H9 (cell line): ENCODE results near the gene GNA12. TPM values are rescaled to one million over a fixed set of nuclear protein-coding genes. Genes with fewer than 3 reads are reported as not detected.

Source experiments
- DNase-seq: peaks from one replicate; pipeline ENCODE4 v3.0.0-alpha.2; 2017
- H2AFZ ChIP-seq: one replicate; pipeline ENCODE4 v1.6.1; 2013; ENCODE audit warnings: mild to moderate bottlenecking, low read length, control low read depth, moderate library complexity
- H2AK5ac ChIP-seq: 2 replicates; pipeline ENCODE4 v1.6.1; 2013; ENCODE audit warnings: low read length, control low read depth, mixed read lengths; ENCODE audit not compliant: insufficient read length
- H2BK120ac ChIP-seq: one replicate; pipeline ENCODE4 v1.6.1; 2013; ENCODE audit warnings: low read depth, mild to moderate bottlenecking, low read length, control low read depth, inconsistent platforms; ENCODE audit not compliant: poor library complexity, severe bottlenecking
- H2BK12ac ChIP-seq: 2 replicates; pipeline ENCODE4 v1.6.1; 2013; ENCODE audit warnings: low read length, control low read depth, mixed read lengths, low read depth; ENCODE audit not compliant: insufficient read length
- H2BK15ac ChIP-seq: 2 replicates; pipeline ENCODE4 v1.6.1; 2013; ENCODE audit warnings: low read depth, low read length, control low read depth
- H2BK20ac ChIP-seq: one replicate; pipeline ENCODE4 v1.6.1; 2013; ENCODE audit warnings: low read depth, mild to moderate bottlenecking, low read length, control low read depth, inconsistent platforms; ENCODE audit not compliant: poor library complexity, severe bottlenecking
- H2BK5ac ChIP-seq: 2 replicates; pipeline ENCODE4 v1.6.1; 2013; ENCODE audit warnings: low read length, control low read depth, mixed read lengths; ENCODE audit not compliant: insufficient read length
- H3K14ac ChIP-seq: 2 replicates; pipeline ENCODE4 v1.6.1; 2013; ENCODE audit warnings: low read length, control low read depth; ENCODE audit not compliant: insufficient read depth
- H3K18ac ChIP-seq: 2 replicates; pipeline ENCODE4 v1.6.1; 2013; ENCODE audit warnings: low read depth, mild to moderate bottlenecking, mixed read lengths, low read length, control low read depth; ENCODE audit not compliant: insufficient read length
- H3K23ac ChIP-seq: 2 replicates; pipeline ENCODE4 v1.6.1; 2013; ENCODE audit warnings: low read length, control low read depth, mixed read lengths, low read depth; ENCODE audit not compliant: insufficient read length
- H3K23me2 ChIP-seq: 2 replicates; pipeline ENCODE4 v1.6.1; 2013; ENCODE audit warnings: low read depth, mild to moderate bottlenecking, mixed read lengths, low read length, control low read depth; ENCODE audit not compliant: insufficient read length, poor library complexity, severe bottlenecking
- H3K27ac ChIP-seq: 2 replicates; pipeline ENCODE4 v1.5.1; 2013; ENCODE audit warnings: low read length, control low read depth, mixed read lengths, low read depth; ENCODE audit not compliant: insufficient read length
- H3K27me3 ChIP-seq: 2 replicates; pipeline ENCODE4 v1.6.1; 2013; ENCODE audit warnings: low read length, control low read depth, inconsistent platforms; ENCODE audit not compliant: insufficient read depth
- H3K4ac ChIP-seq: 2 replicates; pipeline ENCODE4 v1.6.1; 2013; ENCODE audit warnings: low read depth, mild to moderate bottlenecking, control low read depth, inconsistent platforms, low read length, moderate library complexity
- H3K4me1 ChIP-seq: 2 replicates; pipeline ENCODE4 v1.6.1; 2013; ENCODE audit warnings: low read length, control low read depth, inconsistent platforms; ENCODE audit not compliant: insufficient read depth
- H3K4me2 ChIP-seq: 2 replicates; pipeline ENCODE4 v1.6.1; 2013; ENCODE audit warnings: low read length, control low read depth, mixed read lengths; ENCODE audit not compliant: insufficient read length, insufficient read depth
- H3K56ac ChIP-seq: 2 replicates; pipeline ENCODE4 v1.6.1; 2013; ENCODE audit warnings: low read depth, mild to moderate bottlenecking, mixed read lengths, low read length, control low read depth; ENCODE audit not compliant: insufficient read length
- H3K79me1 ChIP-seq: 2 replicates; pipeline ENCODE4 v1.6.1; 2013; ENCODE audit warnings: low read depth, mild to moderate bottlenecking, moderate library complexity, low read length, control low read depth, inconsistent platforms; ENCODE audit not compliant: insufficient read depth, poor library complexity, severe bottlenecking
- H3K79me2 ChIP-seq: 2 replicates; pipeline ENCODE4 v1.6.1; 2013; ENCODE audit warnings: low read length, control low read depth, inconsistent platforms; ENCODE audit not compliant: insufficient read depth
- H3K9ac ChIP-seq: 2 replicates; pipeline ENCODE4 v1.6.1; 2013; ENCODE audit warnings: low read length, control low read depth, mixed read lengths; ENCODE audit not compliant: insufficient read length; ENCODE audit errors: extremely low read depth
- H3K9me3 ChIP-seq: one replicate; pipeline ENCODE4 v1.6.1; 2013; ENCODE audit warnings: low read depth, low read length, inconsistent platforms; ENCODE audit not compliant: control insufficient read depth
- H3T11ph ChIP-seq: one replicate; pipeline ENCODE4 v1.6.1; 2013; ENCODE audit warnings: mild to moderate bottlenecking, low read length, control low read depth, inconsistent platforms
- H4K20me1 ChIP-seq: one replicate; pipeline ENCODE4 v1.6.1; 2013; ENCODE audit not compliant: control insufficient read depth, insufficient read length, insufficient read depth
- H4K5ac ChIP-seq: 2 replicates; pipeline ENCODE4 v1.6.1; 2013; ENCODE audit warnings: low read depth, mild to moderate bottlenecking, mixed read lengths, low read length, control low read depth; ENCODE audit not compliant: insufficient read length
- H4K8ac ChIP-seq: replicated peaks from 2 replicates; pipeline ENCODE4 v1.6.1; 2013; ENCODE audit warnings: low read length, control low read depth, mixed read lengths, low read depth; ENCODE audit not compliant: insufficient read length
- H4K91ac ChIP-seq: 2 replicates; pipeline ENCODE4 v1.6.1; 2013; ENCODE audit warnings: low read depth, mild to moderate bottlenecking, moderate library complexity, mixed read lengths, low read length, control low read depth; ENCODE audit not compliant: insufficient read length
- H3K27ac Mint-ChIP-seq, 3 experiments: 2 replicates in 2 of 3; 3 replicates in 1 of 3; pipeline ENCODE4 v1.8.0; 2020 to 2021; ENCODE audit warnings: mixed read lengths in 3 of 3, mild to moderate bottlenecking in 1 of 3, moderate library complexity in 1 of 3
- H3K27me3 Mint-ChIP-seq: 2 replicates; pipeline ENCODE4 v1.8.0; 2021; ENCODE audit warnings: low read depth, mild to moderate bottlenecking, moderate library complexity, mixed read lengths
- H3K36me3 Mint-ChIP-seq, 3 experiments: 2 replicates in 2 of 3; 3 replicates in 1 of 3; pipeline ENCODE4 v1.8.0; 2020 to 2021; ENCODE audit warnings: low read depth in 3 of 3, mixed read lengths in 3 of 3; ENCODE audit not compliant: insufficient read depth in 1 of 3
- H3K4me1 Mint-ChIP-seq, 2 experiments: 2 replicates each; pipeline ENCODE4 v1.8.0; 2020; ENCODE audit warnings: mixed read lengths in 2 of 2
- H3K4me3 Mint-ChIP-seq, 2 experiments: 2 replicates in 1 of 2; 3 replicates in 1 of 2; pipeline ENCODE4 v1.8.0; 2020 to 2021; ENCODE audit warnings: mild to moderate bottlenecking in 2 of 2, mixed read lengths in 2 of 2, moderate library complexity in 1 of 2
- H3K9me3 Mint-ChIP-seq, 2 experiments: 2 replicates in 1 of 2; 3 replicates in 1 of 2; pipeline ENCODE4 v1.8.0; 2020; ENCODE audit warnings: mild to moderate bottlenecking in 2 of 2, mixed read lengths in 2 of 2, moderate library complexity in 1 of 2
- CTCF ChIP-seq: fragments of 200-600 bp; sonication (generic); conservative IDR thresholded peaks from 3 replicates; pipeline ENCODE4 v1.8.0; 2021; ENCODE audit warnings: antibody characterized with exemption, mild to moderate bottlenecking
- WGBS: extraction: QIAGEN DNeasy Blood & Tissue Kit; methylation state at CpG from one replicate; pipeline ENCODE4 v1.1.7; 2013; ENCODE audit warnings: missing lambda C conversion rate, low lambda C conversion rate, mixed read lengths; ENCODE audit not compliant: insufficient read length; ENCODE audit errors: extremely low coverage; 5-methylcytosine and 5-hydroxymethylcytosine counted together
- total RNA-seq: library from RNA; stranded (reverse); gene quantifications from 2 replicates; pipeline ENCODE4 v1.2.1, GENCODE V29; 2021

The GNA12 gene
- total RNA-seq, 1 experiment from 2014 or later: 60.2 TPM

- H3K79me1 ChIP-seq: peaks cover 5% of the 10 kb centered on the region
- H3K4me1 ChIP-seq: peaks cover 26% of the 10 kb centered on the region; the same call in 1 of the 2 replicates
- no peak overlapping the region for H4K91ac ChIP-seq
- no peak overlapping the region for H3K23ac ChIP-seq
- Mint-ChIP-seq H3K27ac (no peak overlapping the region), H3K9me3 (no peaks in the 10 kb centered on the region; a peak in 1 of 5 replicates), H3K27me3 (no peaks in the 10 kb centered on the region), H3K4me3 (no peak overlapping the region), H3K36me3 (peaks cover 9 to 15% (median 14%) of the 10 kb centered on the region in 3 experiments; a peak in 6 of 7 replicates), H3K4me1 (peaks cover 43 to 54% of the 10 kb centered on the region in 2 experiments)
- H3T11ph ChIP-seq: no peak overlapping the region
- H3K56ac ChIP-seq: no peak overlapping the region
- DNase-seq: no peak
- no peak overlapping the region for H2BK15ac ChIP-seq
- H3K23me2 ChIP-seq: peaks cover 3% of the 10 kb centered on the region
- no peak overlapping the region for H3K9ac ChIP-seq
- H3K79me2 ChIP-seq: peaks cover 33% of the 10 kb centered on the region; the same call in 1 of the 2 replicates
- no peak overlapping the region for H3K14ac ChIP-seq
- TF ChIP-seq CTCF: no peak
- H2AFZ ChIP-seq: no peak overlapping the region
- no peak overlapping the region for H2BK20ac ChIP-seq
- no peak overlapping the region for H2BK5ac ChIP-seq
- no peak overlapping the region for H2BK120ac ChIP-seq
- no peaks in the 10 kb centered on the region for H4K20me1 ChIP-seq
- WGBS: no CpG with 5 or more reads among the region's 2 CpGs
- H3K9me3 ChIP-seq: no peaks in the 10 kb centered on the region
- H3K18ac ChIP-seq: no peak overlapping the region
- no peak overlapping the region for H4K8ac ChIP-seq
- no peak overlapping the region for H3K4me2 ChIP-seq
- H4K5ac ChIP-seq: no peak overlapping the region
- no peak overlapping the region for H2AK5ac ChIP-seq
- no peak overlapping the region for H3K4ac ChIP-seq
- H2BK12ac ChIP-seq: no peak overlapping the region
- no peaks in the 10 kb centered on the region for H3K27me3 ChIP-seq
- H3K27ac ChIP-seq: no peak overlapping the region
Observed at GRCh38 chr7:2798669-2799068, 45.4 kb downstream of the GNA12 start.
